ENCODE measurements around the gene EIF2B5.

GRCh38 chr3:184180165-184180564 is 45.0 kb downstream of the EIF2B5 start:
- TF ChIP-seq CTCF (conservative IDR thresholded peaks at IDR 0.05; ENCODE audit: low read length) (no peak), EZH2phosphoT487 (IDR thresholded peaks at IDR 0.05; ENCODE audit: borderline replicate concordance) (no peak)

Data from Loucy (cell line).